ENCODE data around the gene MPDZ.

DNA sequence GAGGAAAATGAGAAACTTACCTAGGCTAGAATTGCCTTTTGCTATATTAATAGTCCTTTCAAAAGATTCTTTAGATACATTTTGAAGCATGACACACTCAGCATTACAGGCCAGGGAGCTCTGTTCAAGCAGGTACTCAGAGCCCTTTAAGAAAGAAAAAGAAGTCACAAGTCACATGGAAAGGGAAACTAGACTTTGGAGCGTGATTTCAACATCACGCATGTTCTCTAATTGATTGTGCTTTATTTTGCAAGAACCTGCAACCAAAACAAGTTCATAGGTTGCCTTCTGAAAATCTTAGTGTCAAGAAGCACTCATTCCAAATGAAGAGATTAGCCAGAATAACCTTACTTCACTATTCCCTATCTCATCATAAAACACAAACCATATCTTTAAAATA, 103.8 kb downstream of the MPDZ start:
- TF ChIP-seq, protein P1, sequence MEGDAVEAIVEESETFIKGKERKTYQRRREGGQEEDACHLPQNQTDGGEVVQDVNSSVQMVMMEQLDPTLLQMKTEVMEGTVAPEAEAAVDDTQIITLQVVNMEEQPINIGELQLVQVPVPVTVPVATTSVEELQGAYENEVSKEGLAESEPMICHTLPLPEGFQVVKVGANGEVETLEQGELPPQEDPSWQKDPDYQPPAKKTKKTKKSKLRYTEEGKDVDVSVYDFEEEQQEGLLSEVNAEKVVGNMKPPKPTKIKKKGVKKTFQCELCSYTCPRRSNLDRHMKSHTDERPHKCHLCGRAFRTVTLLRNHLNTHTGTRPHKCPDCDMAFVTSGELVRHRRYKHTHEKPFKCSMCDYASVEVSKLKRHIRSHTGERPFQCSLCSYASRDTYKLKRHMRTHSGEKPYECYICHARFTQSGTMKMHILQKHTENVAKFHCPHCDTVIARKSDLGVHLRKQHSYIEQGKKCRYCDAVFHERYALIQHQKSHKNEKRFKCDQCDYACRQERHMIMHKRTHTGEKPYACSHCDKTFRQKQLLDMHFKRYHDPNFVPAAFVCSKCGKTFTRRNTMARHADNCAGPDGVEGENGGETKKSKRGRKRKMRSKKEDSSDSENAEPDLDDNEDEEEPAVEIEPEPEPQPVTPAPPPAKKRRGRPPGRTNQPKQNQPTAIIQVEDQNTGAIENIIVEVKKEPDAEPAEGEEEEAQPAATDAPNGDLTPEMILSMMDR (IDR thresholded peaks at IDR 0.05; ENCODE audit: insufficient read depth, low read length, poor library complexity, severe bottlenecking): no peak
- no peak for TF ChIP-seq EZH2phosphoT487 (conservative IDR thresholded peaks at IDR 0.05; ENCODE audit: low read length)

Measured in SU-DHL-6 (cell line).